HG02642 (cell line): ENCODE data around the gene ZNF416.

Experiments used
- ATAC-seq: cut with Tn5 transposase; IDR thresholded peaks from one replicate; pipeline ENCODE4 v1.9.1; 2021; ENCODE audit warnings: mild to moderate bottlenecking; ENCODE audit not compliant: unreplicated experiment, poor library complexity

ZNF416 gene

GRCh38 chr19:57578487-57579205 lies at the start of gene ZNF416:
Gene ZNF416 (minus strand): TSS chr19:57578911. CDS start chr19:57578704, 207 bp downstream.
- ATAC-seq: peak; percentile 96

DNA sequence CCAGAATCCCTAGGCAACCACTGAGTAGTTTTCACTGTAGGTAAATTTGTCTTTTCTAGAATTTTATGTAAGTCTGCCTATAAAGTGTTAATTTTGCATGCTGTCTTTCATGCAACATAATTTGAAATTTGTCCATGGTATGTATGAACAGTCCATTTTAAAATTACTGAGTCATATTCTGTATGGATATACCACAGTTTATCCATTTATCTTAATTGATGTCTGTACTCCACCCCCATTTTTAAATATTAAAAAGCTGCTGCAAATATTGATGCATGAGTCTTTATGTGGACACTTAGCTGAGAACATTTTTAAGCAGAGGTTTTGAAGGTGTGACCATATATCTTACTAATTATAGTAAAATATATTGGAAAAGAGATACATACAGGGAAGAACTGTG lies 44.4 kb upstream of the ZNF416 start:
- no peak for ATAC-seq

GRCh38 chr19:57620673-57621348 lies 42.1 kb upstream of the ZNF416 start:
- ATAC-seq: no peak

- no peak for ATAC-seq
Measured at GRCh38 chr19:57615346-57615745, 36.6 kb upstream of the ZNF416 start.

- peak; percentile 98 for ATAC-seq
Measured at GRCh38 chr19:57613941-57614743, 35.4 kb upstream of the ZNF416 start, which contains the start of gene ZNF134. Gene ZNF134 (plus strand): TSS chr19:57614242. CDS start chr19:57619469, 5,227 bp downstream.

DNA sequence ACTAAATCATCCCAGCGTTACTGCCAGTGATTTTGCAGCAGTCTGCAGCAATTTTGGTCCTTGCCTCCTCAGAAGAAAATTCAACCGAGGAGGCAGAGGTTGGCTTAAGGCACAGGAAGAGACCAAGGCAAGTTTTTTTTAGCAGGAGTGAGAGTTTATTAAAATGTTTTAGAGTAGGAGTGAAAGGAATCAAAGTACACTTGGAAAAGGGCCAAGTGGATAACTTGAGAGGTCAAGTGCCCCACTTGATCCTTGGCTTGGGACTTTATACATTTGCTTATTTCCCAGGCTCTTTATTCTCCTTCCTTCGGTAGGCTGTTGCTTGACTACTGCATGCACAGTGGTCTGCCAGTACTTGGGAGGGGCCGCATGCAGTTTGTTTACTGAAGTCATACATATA lies 32.4 kb upstream of the ZNF416 start:
- ATAC-seq: no peak

GRCh38 chr19:57606931-57607330 lies 28.2 kb upstream of the ZNF416 start:
- ATAC-seq: no peak

- ATAC-seq: peak; percentile 92
Measured at GRCh38 chr19:57599761-57600383, 21.2 kb upstream of the ZNF416 start, which contains the start of gene ZNF530. Gene ZNF530 (plus strand): TSS chr19:57599885. CDS start chr19:57604346, 4,461 bp downstream.

- no peak for ATAC-seq
Measured at GRCh38 chr19:57599377-57599760, 20.7 kb upstream of the ZNF416 start.

- ATAC-seq: no peak
Measured at GRCh38 chr19:57587529-57587928, 8.8 kb upstream of the ZNF416 start.

DNA sequence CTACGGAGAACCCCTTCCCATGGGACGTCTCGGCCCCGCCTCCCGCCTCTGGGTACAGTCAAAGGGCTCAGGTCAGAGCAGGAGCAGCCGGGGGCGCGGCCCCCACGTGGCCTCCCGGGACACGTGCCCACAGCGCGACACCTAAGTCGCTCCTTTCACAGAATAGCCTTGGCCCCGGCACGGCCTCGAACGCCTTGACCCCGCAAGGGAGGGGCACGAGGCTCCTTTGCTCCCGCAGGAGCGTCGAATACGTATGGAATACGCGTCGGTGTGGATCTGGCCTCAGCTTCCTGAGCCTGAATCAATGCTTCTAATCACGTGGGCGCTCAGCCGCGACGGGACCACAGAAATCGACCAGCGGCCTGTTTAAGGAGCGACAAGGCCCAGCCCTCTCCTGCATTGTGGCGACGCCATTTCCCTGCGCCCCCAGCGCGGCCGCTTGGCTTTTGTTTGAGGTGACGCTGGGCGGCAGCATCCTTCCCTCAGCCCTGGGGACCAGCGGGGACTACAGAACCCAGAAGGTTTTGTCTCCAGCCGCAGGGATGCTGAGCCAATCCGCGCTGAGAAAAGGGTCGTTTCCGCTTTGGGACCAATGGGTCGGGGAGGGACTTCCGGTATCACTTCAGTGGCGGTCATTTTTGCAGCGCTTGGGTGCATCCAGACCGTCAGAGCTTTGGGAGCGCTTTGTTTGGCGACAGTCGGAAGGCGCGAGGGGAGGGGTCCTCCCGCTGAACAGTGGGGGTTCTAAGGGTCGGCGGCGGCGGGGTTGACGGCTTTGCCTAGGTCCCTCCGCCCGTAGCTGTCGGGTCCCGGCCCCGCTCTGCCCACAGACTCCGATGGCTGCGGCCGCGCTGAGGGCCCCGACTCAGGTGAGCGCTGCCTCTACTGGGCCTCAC lies 5.1 kb upstream of the ZNF416 start, which contains the start of gene ZIK1:
ZIK1 (plus strand) TSS at position 625 of the 896 bp plus-strand sequence; CDS start at position 837, 212 bp downstream.
- ATAC-seq: peak; percentile 81

- no peak for ATAC-seq
Measured at GRCh38 chr19:57583104-57583520, 4.4 kb upstream of the ZNF416 start.

DNA sequence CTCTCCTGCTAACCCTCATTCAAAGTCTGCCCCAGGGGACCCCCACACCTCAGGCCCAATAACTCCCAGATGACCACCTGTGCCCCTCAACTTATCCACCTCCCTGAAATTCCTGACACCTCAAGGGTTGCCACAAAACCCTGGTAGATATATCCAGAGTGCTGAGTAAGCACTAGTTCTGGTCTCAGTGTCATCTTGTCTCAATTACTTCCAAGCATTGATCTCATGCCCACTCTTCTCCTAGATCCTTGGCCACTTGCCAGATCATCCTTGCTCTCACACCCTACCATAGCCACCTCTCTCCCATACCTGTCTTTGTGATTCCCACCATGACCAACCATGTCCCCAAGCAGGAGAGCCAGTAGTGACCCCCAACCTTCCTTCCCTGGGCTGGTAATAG lies 2.0 kb downstream of the ZNF416 start:
- ATAC-seq: no peak

DNA sequence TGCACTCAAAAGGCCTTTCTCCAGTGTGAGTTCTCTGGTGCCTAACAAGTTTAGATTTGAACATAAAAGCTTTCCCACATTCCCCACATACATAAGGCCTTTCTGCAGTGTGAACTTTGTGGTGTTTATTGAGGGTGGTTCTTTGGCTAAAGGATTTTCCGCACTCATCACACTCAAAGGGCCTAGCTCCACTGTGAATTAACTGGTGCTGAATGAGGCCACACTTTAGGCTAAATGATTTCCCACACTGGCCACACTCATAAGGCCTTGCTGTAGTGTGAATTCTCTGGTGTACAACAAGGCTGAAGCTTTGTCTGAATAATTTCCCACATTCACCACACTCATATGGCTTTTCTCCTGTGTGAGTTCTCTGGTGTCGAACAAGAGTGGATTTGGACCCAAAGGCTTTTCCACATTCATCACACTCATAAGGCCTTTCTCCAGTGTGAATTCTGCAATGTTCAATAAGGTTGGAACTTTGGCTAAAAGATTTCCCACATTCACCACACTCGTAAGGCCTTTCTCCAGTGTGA lies 6.2 kb downstream of the ZNF416 start:
- ATAC-seq: no peak

- no peak for ATAC-seq
Measured at GRCh38 chr19:57570707-57571106, 8.0 kb downstream of the ZNF416 start.

DNA sequence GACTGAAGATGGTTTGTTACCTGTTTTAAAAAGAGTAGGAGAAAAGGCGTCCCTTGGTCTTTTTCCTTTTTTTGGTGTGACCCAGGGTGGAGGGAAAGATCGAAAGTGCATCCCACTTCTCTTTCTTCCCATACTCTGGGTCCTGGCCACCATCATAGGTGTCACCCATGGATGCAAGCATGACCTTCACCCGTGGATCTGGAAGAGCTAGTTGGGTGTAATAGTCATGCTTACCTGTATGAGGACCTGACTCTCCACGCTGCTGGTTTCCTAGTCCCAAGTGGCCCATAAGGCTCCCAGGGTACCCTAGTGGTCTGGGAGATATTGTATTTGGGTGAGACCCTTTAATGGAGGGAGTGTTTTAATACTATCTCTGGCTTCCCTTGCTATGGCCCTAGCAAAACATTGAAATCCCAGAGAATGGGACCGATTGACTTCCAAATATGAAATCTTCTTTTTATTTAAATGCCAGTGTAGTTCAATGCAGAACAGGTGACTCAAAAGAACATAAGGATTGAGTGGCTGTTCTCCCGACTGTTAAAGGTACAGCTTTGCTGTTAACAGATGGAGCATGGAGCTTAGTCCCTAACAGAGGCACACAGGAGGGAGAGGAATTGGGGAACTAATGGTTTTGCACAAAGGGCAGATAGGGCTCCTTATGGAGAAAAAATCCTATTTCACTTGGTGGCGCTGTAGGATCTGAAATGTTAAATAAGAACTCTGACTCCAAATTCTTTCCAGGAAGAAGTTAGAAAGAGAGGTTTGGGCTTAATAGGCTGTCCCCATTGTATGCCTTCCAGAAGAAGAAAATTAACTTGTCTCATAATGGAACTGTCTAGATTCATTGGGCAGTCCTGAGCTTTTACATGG lies 12.1 kb downstream of the ZNF416 start:
- ATAC-seq: no peak

GRCh38 chr19:57563547-57563946 lies 15.2 kb downstream of the ZNF416 start:
- ATAC-seq: no peak

DNA sequence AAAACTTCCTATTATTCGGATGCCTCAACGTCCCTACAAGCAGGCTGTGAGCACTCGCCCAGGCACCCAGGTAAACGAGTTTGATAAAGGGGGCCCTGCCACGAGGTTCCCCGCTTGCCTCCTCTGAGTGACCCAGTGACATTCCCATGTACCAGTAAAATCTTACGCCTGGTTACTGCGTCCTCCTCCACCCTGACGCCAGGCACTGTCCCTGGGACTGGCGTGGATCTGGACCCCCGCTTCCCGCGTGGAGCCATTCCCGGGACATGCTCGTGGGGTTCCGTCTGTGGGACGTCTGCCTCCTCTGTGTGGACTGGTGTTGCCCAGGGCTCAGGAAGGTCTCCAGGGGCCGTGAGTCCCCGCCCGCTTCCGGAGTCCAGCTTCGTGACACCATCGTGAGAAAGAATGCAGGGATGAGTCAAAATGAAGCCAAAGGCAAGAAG lies 18.6 kb downstream of the ZNF416 start:
- ATAC-seq: peak; percentile 12
